GM19193 (cell line): Measurements from ENCODE around the gene OSBPL9.

Source experiments
- POLR2A ChIP-seq: IDR thresholded peaks from 4 replicates; pipeline ENCODE4 v1.6.1; 2011; ENCODE audit not compliant: insufficient read depth, insufficient read length; ENCODE audit errors: extremely low read depth

Gene OSBPL9

GRCh38 chr1:51592711-51593110, 24.2 kb upstream of the OSBPL9 start:
- no peak for TF ChIP-seq POLR2A

- TF ChIP-seq POLR2A = no peak
Observed at GRCh38 chr1:51594716-51595115, 22.2 kb upstream of the OSBPL9 start.

- TF ChIP-seq POLR2A = no peak
Observed at GRCh38 chr1:51600529-51600928, 16.4 kb upstream of the OSBPL9 start.

- no peak for TF ChIP-seq POLR2A
Observed at GRCh38 chr1:51600965-51601364, 15.9 kb upstream of the OSBPL9 start.

- TF ChIP-seq POLR2A = no peak
Observed at GRCh38 chr1:51605961-51606723, 10.8 kb upstream of the OSBPL9 start.

- TF ChIP-seq POLR2A = no peak
Observed at GRCh38 chr1:51607681-51608095, 9.2 kb upstream of the OSBPL9 start.

GRCh38 chr1:51610637-51611036, 6.3 kb upstream of the OSBPL9 start:
- TF ChIP-seq POLR2A = no peak

- TF ChIP-seq POLR2A = no peak
Observed at GRCh38 chr1:51612447-51612961, 4.4 kb upstream of the OSBPL9 start.

- TF ChIP-seq POLR2A = no peak
Observed at GRCh38 chr1:51615780-51616291, 1.1 kb upstream of the OSBPL9 start.

- no peak for TF ChIP-seq POLR2A
Observed at GRCh38 chr1:51616490-51616889, 402 bp upstream of the OSBPL9 start.

GRCh38 chr1:51618715-51619114, 1.8 kb downstream of the OSBPL9 start:
- TF ChIP-seq POLR2A = no peak

GRCh38 chr1:51620470-51620869, 3.6 kb downstream of the OSBPL9 start:
- no peak for TF ChIP-seq POLR2A

GRCh38 chr1:51621161-51621560, 4.3 kb downstream of the OSBPL9 start:
- TF ChIP-seq POLR2A = no peak

GRCh38 chr1:51621841-51622454, 5.1 kb downstream of the OSBPL9 start:
- TF ChIP-seq POLR2A = no peak

GRCh38 chr1:51622455-51622913, 5.6 kb downstream of the OSBPL9 start:
- TF ChIP-seq POLR2A = no peak

GRCh38 chr1:51623025-51623424, 6.1 kb downstream of the OSBPL9 start:
- TF ChIP-seq POLR2A = no peak
